ENCODE results near the gene ZNF669. TPM values are rescaled to one million over a fixed set of nuclear protein-coding genes. Genes with fewer than 3 reads are reported as not detected.

Gene ZNF669
- total RNA-seq, 1 experiment from 2014 or later: 7.2 TPM

DNA sequence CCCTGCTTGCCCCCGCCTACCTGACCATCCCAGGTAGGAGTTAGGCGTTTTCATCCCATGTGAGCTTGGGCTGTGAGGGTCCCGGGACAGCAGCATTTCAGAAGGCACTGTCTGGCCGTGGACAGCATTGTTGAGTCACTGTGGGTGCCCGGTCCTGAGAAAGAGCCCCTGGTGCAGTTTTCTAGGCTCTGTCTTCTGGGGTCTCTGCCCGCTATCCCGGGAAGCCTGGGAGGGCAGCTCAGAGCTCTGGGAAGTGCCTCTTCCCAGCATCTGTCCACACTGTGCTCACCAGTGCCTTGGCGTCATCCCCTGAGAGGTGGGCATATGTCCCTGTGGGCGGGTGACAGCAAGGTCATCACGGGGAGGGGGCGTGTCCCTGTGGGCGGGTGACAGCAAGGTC, 11.4 kb upstream of the ZNF669 start:
- Histone ChIP-seq H3K4me3 (replicated peaks in 1 of 2; ENCODE audit: low read depth in 1 of 2, low read length in 2 of 2) (no peak overlapping the region), H3K4me2 (ENCODE audit: low read length) (no peak overlapping the region), H3K36me3 (ENCODE audit: control insufficient read depth in 1 of 2, insufficient read depth in 2 of 2, low read length in 2 of 2) (no peaks in the 10 kb centered on the region), H2AFZ (ENCODE audit: low read depth, low read length, poor library complexity, severe bottlenecking) (no peak overlapping the region), H3K27ac (ENCODE audit: low read depth, low read length) (no peak overlapping the region), H3K27me3 (ENCODE audit: insufficient read depth, low read length) (no peaks in the 10 kb centered on the region), H3K9ac (ENCODE audit: low read length) (no peak overlapping the region), H3K9me3 (ENCODE audit: control insufficient read depth in 1 of 2, insufficient read depth in 1 of 2, low read depth in 1 of 2, low read length in 2 of 2) (no peaks in the 10 kb centered on the region), H3K79me2 (ENCODE audit: insufficient read depth, low read length) (no peaks in the 10 kb centered on the region), H3K9me2 (ENCODE audit: insufficient read depth) (no peaks in the 10 kb centered on the region), H4K20me1 (ENCODE audit: insufficient read depth) (no peaks in the 10 kb centered on the region), H3K4me1 (ENCODE audit: control insufficient read depth in 1 of 2, insufficient read depth in 2 of 2, low read length in 2 of 2) (peaks cover 0 to 15% of the 10 kb centered on the region in 2 experiments; a peak in 1 of 4 replicates)
- TF ChIP-seq SRF (IDR thresholded peaks at IDR 0.05; ENCODE audit: low read depth) (no peak), ELF1 (IDR thresholded peaks at IDR 0.05; ENCODE audit: borderline replicate concordance, low read depth) (no peak), JUND (IDR thresholded peaks at IDR 0.05) (no peak), EZH2 (IDR thresholded peaks at IDR 0.05) (no peak), EZH2phosphoT487 (IDR thresholded peaks at IDR 0.05; ENCODE audit: borderline replicate concordance) (no peak), YY1 (IDR thresholded peaks at IDR 0.05; ENCODE audit: extremely low read depth, insufficient replicate concordance, low read depth, low read length) (no peak), POLR2A (IDR thresholded peaks at IDR 0.05; ENCODE audit: borderline replicate concordance, extremely low read depth, insufficient read depth, insufficient read length) (no peak), TCF7L2 (IDR thresholded peaks at IDR 0.05; ENCODE audit: borderline replicate concordance, extremely low read depth, insufficient read depth, insufficient read length) (no peak), CBX3 (IDR thresholded peaks at IDR 0.05; ENCODE audit: low read depth) (no peak), ZFX (IDR thresholded peaks at IDR 0.05) (no peak), SIN3A (IDR thresholded peaks at IDR 0.05; ENCODE audit: low read depth) (no peak), EGR1 (IDR thresholded peaks at IDR 0.05; ENCODE audit: low read depth) (no peak), CEBPB (IDR thresholded peaks at IDR 0.05; ENCODE audit: low read depth) (no peak), POLR2AphosphoS5 (IDR thresholded peaks at IDR 0.05; ENCODE audit: low read depth, low read length) (no peak), ZNF274 (IDR thresholded peaks at IDR 0.05; ENCODE audit: low read depth, low read length) (no peak)
- TF ChIP-seq, protein P1, sequence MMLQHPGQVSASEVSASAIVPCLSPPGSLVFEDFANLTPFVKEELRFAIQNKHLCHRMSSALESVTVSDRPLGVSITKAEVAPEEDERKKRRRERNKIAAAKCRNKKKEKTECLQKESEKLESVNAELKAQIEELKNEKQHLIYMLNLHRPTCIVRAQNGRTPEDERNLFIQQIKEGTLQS (IDR thresholded peaks at IDR 0.05): no peak
- TF ChIP-seq, protein P2, sequence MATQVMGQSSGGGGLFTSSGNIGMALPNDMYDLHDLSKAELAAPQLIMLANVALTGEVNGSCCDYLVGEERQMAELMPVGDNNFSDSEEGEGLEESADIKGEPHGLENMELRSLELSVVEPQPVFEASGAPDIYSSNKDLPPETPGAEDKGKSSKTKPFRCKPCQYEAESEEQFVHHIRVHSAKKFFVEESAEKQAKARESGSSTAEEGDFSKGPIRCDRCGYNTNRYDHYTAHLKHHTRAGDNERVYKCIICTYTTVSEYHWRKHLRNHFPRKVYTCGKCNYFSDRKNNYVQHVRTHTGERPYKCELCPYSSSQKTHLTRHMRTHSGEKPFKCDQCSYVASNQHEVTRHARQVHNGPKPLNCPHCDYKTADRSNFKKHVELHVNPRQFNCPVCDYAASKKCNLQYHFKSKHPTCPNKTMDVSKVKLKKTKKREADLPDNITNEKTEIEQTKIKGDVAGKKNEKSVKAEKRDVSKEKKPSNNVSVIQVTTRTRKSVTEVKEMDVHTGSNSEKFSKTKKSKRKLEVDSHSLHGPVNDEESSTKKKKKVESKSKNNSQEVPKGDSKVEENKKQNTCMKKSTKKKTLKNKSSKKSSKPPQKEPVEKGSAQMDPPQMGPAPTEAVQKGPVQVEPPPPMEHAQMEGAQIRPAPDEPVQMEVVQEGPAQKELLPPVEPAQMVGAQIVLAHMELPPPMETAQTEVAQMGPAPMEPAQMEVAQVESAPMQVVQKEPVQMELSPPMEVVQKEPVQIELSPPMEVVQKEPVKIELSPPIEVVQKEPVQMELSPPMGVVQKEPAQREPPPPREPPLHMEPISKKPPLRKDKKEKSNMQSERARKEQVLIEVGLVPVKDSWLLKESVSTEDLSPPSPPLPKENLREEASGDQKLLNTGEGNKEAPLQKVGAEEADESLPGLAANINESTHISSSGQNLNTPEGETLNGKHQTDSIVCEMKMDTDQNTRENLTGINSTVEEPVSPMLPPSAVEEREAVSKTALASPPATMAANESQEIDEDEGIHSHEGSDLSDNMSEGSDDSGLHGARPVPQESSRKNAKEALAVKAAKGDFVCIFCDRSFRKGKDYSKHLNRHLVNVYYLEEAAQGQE (IDR thresholded peaks at IDR 0.05; ENCODE audit: low read depth): no peak
- TF ChIP-seq, protein P3, sequence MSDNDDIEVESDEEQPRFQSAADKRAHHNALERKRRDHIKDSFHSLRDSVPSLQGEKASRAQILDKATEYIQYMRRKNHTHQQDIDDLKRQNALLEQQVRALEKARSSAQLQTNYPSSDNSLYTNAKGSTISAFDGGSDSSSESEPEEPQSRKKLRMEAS (IDR thresholded peaks at IDR 0.05): no peak
- TF ChIP-seq, protein P4, sequence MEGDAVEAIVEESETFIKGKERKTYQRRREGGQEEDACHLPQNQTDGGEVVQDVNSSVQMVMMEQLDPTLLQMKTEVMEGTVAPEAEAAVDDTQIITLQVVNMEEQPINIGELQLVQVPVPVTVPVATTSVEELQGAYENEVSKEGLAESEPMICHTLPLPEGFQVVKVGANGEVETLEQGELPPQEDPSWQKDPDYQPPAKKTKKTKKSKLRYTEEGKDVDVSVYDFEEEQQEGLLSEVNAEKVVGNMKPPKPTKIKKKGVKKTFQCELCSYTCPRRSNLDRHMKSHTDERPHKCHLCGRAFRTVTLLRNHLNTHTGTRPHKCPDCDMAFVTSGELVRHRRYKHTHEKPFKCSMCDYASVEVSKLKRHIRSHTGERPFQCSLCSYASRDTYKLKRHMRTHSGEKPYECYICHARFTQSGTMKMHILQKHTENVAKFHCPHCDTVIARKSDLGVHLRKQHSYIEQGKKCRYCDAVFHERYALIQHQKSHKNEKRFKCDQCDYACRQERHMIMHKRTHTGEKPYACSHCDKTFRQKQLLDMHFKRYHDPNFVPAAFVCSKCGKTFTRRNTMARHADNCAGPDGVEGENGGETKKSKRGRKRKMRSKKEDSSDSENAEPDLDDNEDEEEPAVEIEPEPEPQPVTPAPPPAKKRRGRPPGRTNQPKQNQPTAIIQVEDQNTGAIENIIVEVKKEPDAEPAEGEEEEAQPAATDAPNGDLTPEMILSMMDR (IDR thresholded peaks at IDR 0.05 in 2 of 3, conservative IDR thresholded peaks at IDR 0.05 in 1 of 3; ENCODE audit: borderline replicate concordance in 1 of 3, insufficient read depth in 1 of 3, low read depth in 2 of 3, low read length in 2 of 3): no peak
- TF ChIP-seq, protein P5, sequence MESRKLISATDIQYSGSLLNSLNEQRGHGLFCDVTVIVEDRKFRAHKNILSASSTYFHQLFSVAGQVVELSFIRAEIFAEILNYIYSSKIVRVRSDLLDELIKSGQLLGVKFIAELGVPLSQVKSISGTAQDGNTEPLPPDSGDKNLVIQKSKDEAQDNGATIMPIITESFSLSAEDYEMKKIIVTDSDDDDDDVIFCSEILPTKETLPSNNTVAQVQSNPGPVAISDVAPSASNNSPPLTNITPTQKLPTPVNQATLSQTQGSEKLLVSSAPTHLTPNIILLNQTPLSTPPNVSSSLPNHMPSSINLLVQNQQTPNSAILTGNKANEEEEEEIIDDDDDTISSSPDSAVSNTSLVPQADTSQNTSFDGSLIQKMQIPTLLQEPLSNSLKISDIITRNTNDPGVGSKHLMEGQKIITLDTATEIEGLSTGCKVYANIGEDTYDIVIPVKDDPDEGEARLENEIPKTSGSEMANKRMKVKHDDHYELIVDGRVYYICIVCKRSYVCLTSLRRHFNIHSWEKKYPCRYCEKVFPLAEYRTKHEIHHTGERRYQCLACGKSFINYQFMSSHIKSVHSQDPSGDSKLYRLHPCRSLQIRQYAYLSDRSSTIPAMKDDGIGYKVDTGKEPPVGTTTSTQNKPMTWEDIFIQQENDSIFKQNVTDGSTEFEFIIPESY (IDR thresholded peaks at IDR 0.05; ENCODE audit: extremely low read depth, insufficient replicate concordance, low read length): no peak
- ChIA-PET CTCF (no interaction called here), POLR2A (no interaction called here), RAD21 (ENCODE audit: low non-redundant PET in 1 of 2, low total read pairs in 2 of 2, uncharacterized antibody in 2 of 2, unreplicated experiment in 2 of 2) (no interaction called here)
- ATAC-seq (no peak), DNase-seq (ENCODE audit: low read depth, low spot score) (no peak)
- no TSS peak for BruUV-seq (replicated peaks)
- intact Hi-C loops (cut with micrococcal nuclease): no loop called here

All from HCT116 (cell line).